Nephron progenitor cell (in vitro differentiated cells): ENCODE measurements around the gene C1QTNF8.

Experiments used
- DNase-seq: peaks from one replicate; pipeline ENCODE4 v3.0.0; 2021
- H3K27ac Mint-ChIP-seq: 2 replicates; pipeline ENCODE4 v1.8.0; 2021; ENCODE audit warnings: mild to moderate bottlenecking, moderate library complexity, mixed read lengths
- H3K27me3 Mint-ChIP-seq: 2 replicates; pipeline ENCODE4 v1.8.0; 2021; ENCODE audit warnings: mild to moderate bottlenecking, low read depth, mixed read lengths; ENCODE audit not compliant: poor library complexity
- H3K36me3 Mint-ChIP-seq: 2 replicates; pipeline ENCODE4 v1.8.0; 2021; ENCODE audit warnings: low read depth, mixed read lengths
- H3K4me1 Mint-ChIP-seq: 2 replicates; pipeline ENCODE4 v1.8.0; 2021; ENCODE audit warnings: mixed read lengths
- H3K4me3 Mint-ChIP-seq: 2 replicates; pipeline ENCODE4 v1.8.0; 2021; ENCODE audit warnings: mild to moderate bottlenecking, moderate library complexity, mixed read lengths
- H3K9me3 Mint-ChIP-seq: 2 replicates; pipeline ENCODE4 v1.8.0; 2021; ENCODE audit warnings: mild to moderate bottlenecking, moderate library complexity, mixed read lengths
- TF ChIP-seq, protein P1 (sequence below): fragments of 200-600 bp; sonication (generic); IDR thresholded peaks from 2 replicates; pipeline ENCODE4 v1.5.0; 2021; ENCODE audit warnings: antibody characterized with exemption

The C1QTNF8 gene

DNA sequence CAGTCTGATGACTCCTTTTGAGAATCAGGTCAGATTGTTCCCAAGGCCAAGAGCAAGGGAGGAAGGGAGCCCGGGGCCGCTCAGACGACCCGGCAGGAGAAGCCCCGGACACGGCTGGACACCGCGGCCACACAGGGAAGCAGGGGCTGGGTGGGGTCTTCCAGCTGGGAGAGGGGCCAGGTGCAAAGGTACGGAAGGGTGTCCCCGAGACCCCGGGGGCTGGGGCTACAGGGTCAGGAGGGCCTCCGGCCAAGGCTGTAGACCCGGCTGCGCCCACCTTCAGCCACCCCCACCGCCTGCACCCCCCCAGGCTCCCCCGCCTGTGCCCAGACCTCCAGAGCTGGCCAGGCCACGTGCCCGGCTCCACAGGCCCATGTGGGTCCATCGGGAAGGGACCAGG, 21.9 kb upstream of the C1QTNF8 start:
- Mint-ChIP-seq H3K9me3 (no peaks in the 10 kb centered on the region), H3K27ac (no peak overlapping the region)
- TF ChIP-seq, protein P1, sequence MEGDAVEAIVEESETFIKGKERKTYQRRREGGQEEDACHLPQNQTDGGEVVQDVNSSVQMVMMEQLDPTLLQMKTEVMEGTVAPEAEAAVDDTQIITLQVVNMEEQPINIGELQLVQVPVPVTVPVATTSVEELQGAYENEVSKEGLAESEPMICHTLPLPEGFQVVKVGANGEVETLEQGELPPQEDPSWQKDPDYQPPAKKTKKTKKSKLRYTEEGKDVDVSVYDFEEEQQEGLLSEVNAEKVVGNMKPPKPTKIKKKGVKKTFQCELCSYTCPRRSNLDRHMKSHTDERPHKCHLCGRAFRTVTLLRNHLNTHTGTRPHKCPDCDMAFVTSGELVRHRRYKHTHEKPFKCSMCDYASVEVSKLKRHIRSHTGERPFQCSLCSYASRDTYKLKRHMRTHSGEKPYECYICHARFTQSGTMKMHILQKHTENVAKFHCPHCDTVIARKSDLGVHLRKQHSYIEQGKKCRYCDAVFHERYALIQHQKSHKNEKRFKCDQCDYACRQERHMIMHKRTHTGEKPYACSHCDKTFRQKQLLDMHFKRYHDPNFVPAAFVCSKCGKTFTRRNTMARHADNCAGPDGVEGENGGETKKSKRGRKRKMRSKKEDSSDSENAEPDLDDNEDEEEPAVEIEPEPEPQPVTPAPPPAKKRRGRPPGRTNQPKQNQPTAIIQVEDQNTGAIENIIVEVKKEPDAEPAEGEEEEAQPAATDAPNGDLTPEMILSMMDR = no peak

DNA sequence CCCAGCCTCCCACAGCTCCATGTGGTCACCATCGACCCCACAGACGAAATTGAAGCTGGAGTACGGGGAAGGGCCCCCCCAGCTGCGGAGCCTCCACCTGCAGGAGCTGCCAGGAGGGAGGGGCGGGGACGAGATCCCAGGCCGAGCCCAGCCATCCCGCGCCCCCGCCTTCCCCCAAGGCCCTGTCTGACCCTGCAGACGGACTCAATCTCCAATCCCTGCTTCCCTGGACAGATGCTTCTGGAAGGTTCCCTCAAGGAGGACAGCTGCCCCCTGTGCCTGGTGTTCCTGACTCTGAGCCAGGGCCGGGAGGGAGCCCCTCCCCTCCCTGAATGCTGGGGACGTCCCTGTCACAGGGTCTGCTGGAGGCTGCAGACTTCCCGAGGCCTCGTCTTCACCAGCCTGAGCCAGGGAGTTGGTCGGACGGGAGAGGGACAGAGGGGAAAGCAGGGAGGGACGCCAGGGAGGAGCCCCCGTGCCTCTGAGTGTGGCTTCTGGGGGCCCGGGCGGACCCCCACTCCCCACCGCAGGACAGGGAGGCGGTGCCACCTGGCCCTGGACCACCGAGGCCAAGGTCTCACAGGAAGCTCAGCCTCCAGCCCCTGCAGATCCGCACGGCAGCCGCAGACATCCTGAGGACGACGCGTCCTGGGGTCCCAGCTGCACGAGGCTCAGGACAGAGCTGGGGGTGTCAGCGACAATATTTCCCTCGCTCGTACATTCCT, 21.3 kb upstream of the C1QTNF8 start:
- Mint-ChIP-seq H3K36me3 (no peaks in the 10 kb centered on the region), H3K27me3 (peaks cover 5% of the 10 kb centered on the region), H3K9me3 (no peaks in the 10 kb centered on the region), H3K4me3 (no peak overlapping the region), H3K4me1 (peaks cover 14% of the 10 kb centered on the region), H3K27ac (no peak overlapping the region)
- TF ChIP-seq, protein P1 = no peak
- no peak for DNase-seq

More for the DNA sequence above, 21.9 kb upstream of the C1QTNF8 start:
- H3K4me1 Mint-ChIP-seq = peaks cover 14% of the 10 kb centered on the region
- no peak for DNase-seq
- no peak overlapping the region for H3K4me3 Mint-ChIP-seq
- peaks cover 4% of the 10 kb centered on the region for H3K27me3 Mint-ChIP-seq
- H3K36me3 Mint-ChIP-seq = no peaks in the 10 kb centered on the region

DNA sequence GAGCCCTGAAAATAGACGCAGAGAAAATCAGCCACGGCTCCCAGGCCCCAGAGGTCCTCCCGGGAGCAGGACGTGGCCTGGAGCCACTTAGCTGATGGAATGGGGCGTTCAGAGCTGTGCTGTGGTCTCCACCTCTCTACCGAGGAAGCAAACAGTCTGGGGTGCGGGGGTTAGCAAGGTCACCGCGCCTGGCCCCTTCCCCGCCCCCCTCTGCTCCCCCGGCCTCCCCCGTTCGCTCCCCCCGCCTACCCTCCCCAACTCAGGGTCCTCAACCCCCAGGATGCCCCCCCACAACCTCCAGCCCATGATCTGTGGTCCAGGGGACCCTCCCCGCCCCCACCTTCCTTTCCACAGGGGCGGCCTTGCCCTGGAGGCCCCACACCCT, 20.6 kb upstream of the C1QTNF8 start:
- Mint-ChIP-seq H3K4me3 (no peak overlapping the region), H3K36me3 (no peaks in the 10 kb centered on the region), H3K27ac (no peak overlapping the region), H3K4me1 (peaks cover 10% of the 10 kb centered on the region), H3K9me3 (no peaks in the 10 kb centered on the region), H3K27me3 (peaks cover 5% of the 10 kb centered on the region)
- TF ChIP-seq, protein P1 = no peak
- no peak for DNase-seq

DNA sequence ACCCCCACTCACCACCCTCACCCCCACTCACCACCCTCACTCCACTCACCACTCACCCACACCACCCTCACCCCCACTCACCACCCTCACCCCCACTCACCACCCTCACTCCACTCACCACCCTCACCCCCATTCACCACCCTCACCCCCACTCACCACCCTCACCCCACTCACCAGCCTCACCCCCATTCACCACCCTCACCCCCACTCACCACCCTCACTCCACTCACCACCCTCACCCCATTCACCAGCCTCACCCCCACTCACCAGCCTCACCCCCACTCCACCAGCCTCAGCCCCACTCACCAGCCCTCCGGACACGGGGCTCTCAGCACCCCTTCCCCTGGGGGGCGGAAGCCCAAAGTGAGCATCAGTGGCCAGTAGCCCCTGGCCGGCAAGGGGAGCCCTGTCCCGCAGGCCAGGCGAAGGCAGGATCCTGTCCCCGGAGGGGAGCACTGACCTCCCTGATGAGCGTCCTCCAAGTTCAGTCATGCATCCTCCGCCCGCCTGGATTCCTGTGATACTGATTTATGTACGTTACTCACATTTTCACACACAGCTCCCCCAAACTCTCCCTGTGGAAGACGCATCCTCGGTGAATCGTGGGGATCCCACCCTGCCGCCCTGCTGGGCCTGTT, 18.0 kb upstream of the C1QTNF8 start:
- Mint-ChIP-seq H3K4me3 (no peak overlapping the region), H3K9me3 (no peaks in the 10 kb centered on the region), H3K36me3 (no peaks in the 10 kb centered on the region), H3K27ac (no peak overlapping the region), H3K4me1 (peaks cover 33% of the 10 kb centered on the region), H3K27me3 (peaks cover 19% of the 10 kb centered on the region)
- no peak for DNase-seq
- TF ChIP-seq, protein P1 = no peak

DNA sequence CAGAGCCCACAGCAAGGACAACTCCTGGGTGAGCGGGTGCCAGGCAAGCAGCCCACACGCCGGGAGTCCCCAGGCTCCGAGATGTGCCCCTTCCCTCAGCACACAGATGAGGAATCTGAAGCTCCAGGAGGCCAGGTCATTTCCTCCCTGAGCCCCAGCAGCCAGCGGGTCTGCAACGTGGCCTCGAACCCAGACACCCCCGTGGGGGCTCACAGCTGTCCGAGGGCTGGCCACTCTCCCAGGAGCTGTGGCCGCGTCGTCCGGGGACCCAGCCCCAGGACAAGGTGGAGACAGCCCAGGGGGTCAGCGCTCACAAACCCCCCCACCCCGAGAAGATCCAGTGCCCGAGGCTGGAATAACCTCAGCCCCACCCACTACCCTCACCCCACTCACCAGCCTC, 17.4 kb upstream of the C1QTNF8 start:
- H3K4me1 Mint-ChIP-seq = peaks cover 38% of the 10 kb centered on the region
- no peaks in the 10 kb centered on the region for H3K36me3 Mint-ChIP-seq
- peaks cover 19% of the 10 kb centered on the region for H3K27me3 Mint-ChIP-seq
- no peak for DNase-seq
- no peak overlapping the region for H3K4me3 Mint-ChIP-seq
- TF ChIP-seq, protein P1 = no peak
- H3K27ac Mint-ChIP-seq = no peak overlapping the region
- H3K9me3 Mint-ChIP-seq = no peaks in the 10 kb centered on the region
